Peyer's patch (tissue), 4 donors: ENCODE measurements around the gene PRPSAP1. TPM values are rescaled to one million over a fixed set of nuclear protein-coding genes. Genes with fewer than 3 reads are reported as not detected.

Experiments
- DNase-seq, 3 donors: peaks; one replicate each; pipeline ENCODE4 v3.0.0-alpha.2; 2017 to 2019
- H3K27ac ChIP-seq, 4 donors: fragments of 200-600 bp; sonication (generic); one replicate each; pipeline ENCODE4 v1.5.1; 2016 to 2019
- H3K27me3 ChIP-seq, 2 donors: fragments of 200-600 bp; sonication (generic); one replicate each; pipeline ENCODE4 v1.5.1; 2019
- H3K36me3 ChIP-seq, 3 donors: fragments of 200-600 bp; sonication (generic); one replicate each; pipeline ENCODE4 v1.5.1; 2016 to 2019
- H3K4me1 ChIP-seq, 4 donors: fragments of 200-600 bp; sonication (generic); one replicate each; pipeline ENCODE4 v1.5.1; 2016 to 2019
- H3K4me3 ChIP-seq, 4 donors: fragments of 200-600 bp; sonication (generic); 1 replicate in 3 of 4; 2 replicates in 1 of 4; pipeline ENCODE4 v1.5.1; 2016 to 2019; ENCODE audit warnings: mild to moderate bottlenecking in 1 of 4
- H3K9me3 ChIP-seq, 4 donors: fragments of 200-600 bp; sonication (generic); one replicate each; pipeline ENCODE4 v1.5.1; 2016 to 2019; ENCODE audit warnings: mild to moderate bottlenecking in 1 of 4
- CTCF ChIP-seq, 6 experiments: fragments of 450-650 bp in 4 of 6; fragments of 200-600 bp in 2 of 6; sonication (generic) in 1 of 6; IDR thresholded peaks; one replicate each; pipeline ENCODE4 v1.5.1; 2017 to 2019; ENCODE audit warnings: antibody characterized with exemption in 6 of 6, mild to moderate bottlenecking in 3 of 6, moderate library complexity in 1 of 6
- POLR2A ChIP-seq, 2 donors: fragments of 450-650 bp; IDR thresholded peaks; one replicate each; pipeline ENCODE4 v1.5.1; 2017; ENCODE audit warnings: antibody characterized with exemption in 2 of 2, mild to moderate bottlenecking in 2 of 2, moderate library complexity in 2 of 2
- total RNA-seq, 4 donors: library from RNA; depleted of rRNA; stranded (reverse); fragments of >200 nt; gene quantifications; one replicate each; pipeline ENCODE4 v1.1.0, GENCODE V29; 2016

Gene PRPSAP1
- 100 to 1,000 TPM in 1 of 4 donors, 10 to 100 TPM in 3; 39.4 to 105 (median 70.4) TPM for total RNA-seq

- DNase-seq: peak; percentile 81 to 93 (median 93)
- H3K4me3 ChIP-seq: peak within 1 kb of the TSS; percentile 83 to 95 (median 92)
- no peaks in the 10 kb centered on the region for H3K27me3 ChIP-seq
- H3K27ac ChIP-seq: peak within 1 kb of the TSS; percentile 76 to 88 (median 86)
- TF ChIP-seq CTCF (IDR thresholded peaks at IDR 0.05): peak; percentile 13 to 57 (median 49)
- TF ChIP-seq POLR2A (IDR thresholded peaks at IDR 0.05): peak; percentile 66 to 85
- no peaks in the 10 kb centered on the region for H3K36me3 ChIP-seq
- H3K4me1 ChIP-seq: peaks cover 0 to 16% (median 0%) of the 10 kb centered on the region in 4 donors
- no peaks in the 10 kb centered on the region for H3K9me3 ChIP-seq
Measured at GRCh38 chr17:76353599-76354316, at the start of gene PRPSAP1. Gene PRPSAP1 (minus strand): TSS chr17:76353916. CDS start chr17:76353703, 213 bp downstream.

DNA sequence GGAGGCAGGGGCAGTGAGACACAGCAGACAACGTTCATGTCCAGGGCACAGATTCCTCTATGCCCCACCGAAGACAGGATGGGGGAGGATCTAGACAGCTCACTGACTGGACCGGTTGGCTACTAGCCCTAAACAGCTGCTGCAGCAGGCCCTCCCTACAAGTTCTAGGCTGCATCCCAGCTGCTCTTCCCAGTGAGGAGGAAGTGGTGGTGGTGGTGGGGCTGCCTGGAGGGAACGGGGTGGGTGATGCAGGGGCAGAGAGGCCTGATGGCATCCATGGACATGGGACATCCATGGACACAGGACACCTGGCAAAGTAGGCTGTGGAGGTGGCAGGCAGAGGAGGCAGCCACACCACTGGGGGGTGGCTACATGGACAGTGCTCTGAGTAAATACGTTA lies 49.0 kb upstream of the PRPSAP1 start:
- Histone ChIP-seq H3K36me3 (peaks cover 0 to 65% (median 0%) of the 10 kb centered on the region in 3 donors), H3K27me3 (no peaks in the 10 kb centered on the region), H3K4me1 (peaks cover 0 to 12% (median 5%) of the 10 kb centered on the region in 4 donors), H3K4me3 (no peak overlapping the region), H3K9me3 (no peaks in the 10 kb centered on the region), H3K27ac (no peak overlapping the region)
- TF ChIP-seq CTCF (IDR thresholded peaks at IDR 0.05) (no peak), POLR2A (IDR thresholded peaks at IDR 0.05) (no peak)
- no peak for DNase-seq

DNA sequence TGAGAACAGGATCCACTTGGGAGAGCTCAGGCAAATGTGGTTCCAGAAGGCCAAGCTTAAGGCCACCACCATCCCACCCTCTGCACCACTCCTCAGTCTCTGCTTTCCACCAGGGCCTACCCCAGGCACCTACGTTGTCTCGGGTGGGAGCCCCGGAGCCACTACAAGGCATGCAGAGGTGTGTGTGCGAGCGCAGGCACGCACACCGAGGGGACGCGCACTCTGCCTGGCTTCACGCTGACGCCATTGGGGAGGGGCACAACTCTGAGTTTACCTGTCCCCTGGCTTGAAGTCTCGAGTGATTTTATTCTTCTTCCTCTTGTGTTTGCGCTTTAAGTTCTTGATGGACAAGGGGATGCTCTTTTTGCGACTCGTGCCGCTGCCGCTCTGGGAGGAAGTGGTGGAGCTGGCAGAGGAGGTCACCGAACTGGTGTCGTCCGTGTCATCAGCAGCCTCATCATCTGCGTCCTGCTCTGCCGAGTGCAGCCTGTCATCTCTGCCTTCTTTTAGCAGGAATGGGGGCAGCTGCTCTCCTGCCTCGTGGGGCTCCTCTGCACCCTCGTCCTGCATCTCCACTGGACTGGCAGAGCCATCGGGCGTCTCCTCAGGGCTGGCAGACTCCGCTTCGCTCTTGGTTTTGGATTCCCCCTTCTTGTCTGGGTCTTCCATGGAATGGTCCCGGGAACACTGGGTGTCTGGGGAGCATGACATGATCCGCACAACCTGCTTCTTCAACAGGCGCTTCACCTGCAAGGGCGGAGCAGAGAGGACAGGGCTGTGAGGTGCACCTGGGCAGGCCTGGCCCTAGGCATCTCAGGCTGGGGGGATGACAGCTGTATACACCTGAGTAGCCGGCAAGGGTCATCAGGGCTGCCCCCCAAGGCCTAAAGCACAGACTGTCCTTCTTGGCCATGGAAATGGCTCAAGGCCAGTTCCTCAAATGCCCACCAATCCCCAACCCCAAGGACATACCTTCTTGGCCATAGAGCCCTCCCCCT lies 45.8 kb upstream of the PRPSAP1 start:
- H3K27ac ChIP-seq: no peak overlapping the region
- no peaks in the 10 kb centered on the region for H3K4me1 ChIP-seq
- DNase-seq: no peak
- H3K36me3 ChIP-seq: peaks cover 0 to 88% (median 0%) of the 10 kb centered on the region in 3 donors
- TF ChIP-seq CTCF (IDR thresholded peaks at IDR 0.05) (no peak), POLR2A (IDR thresholded peaks at IDR 0.05) (no peak)
- H3K9me3 ChIP-seq: no peaks in the 10 kb centered on the region
- no peaks in the 10 kb centered on the region for H3K27me3 ChIP-seq
- no peak overlapping the region for H3K4me3 ChIP-seq

- H3K4me1 ChIP-seq: no peaks in the 10 kb centered on the region
Measured at GRCh38 chr17:76398523-76399174, 44.9 kb upstream of the PRPSAP1 start.

More at GRCh38 chr17:76398523-76399174, 44.9 kb upstream of the PRPSAP1 start:
- no peak for TF ChIP-seq POLR2A (IDR thresholded peaks at IDR 0.05)
- TF ChIP-seq CTCF (IDR thresholded peaks at IDR 0.05): no peak
- Histone ChIP-seq H3K9me3 (no peaks in the 10 kb centered on the region), H3K4me3 (no peak overlapping the region), H3K36me3 (peaks cover 0 to 89% (median 0%) of the 10 kb centered on the region in 3 donors), H3K27ac (no peak overlapping the region), H3K27me3 (no peaks in the 10 kb centered on the region)
- no peak for DNase-seq
